HG03060 (cell line): ENCODE results near the gene ZNF765.
"Not testable (repeated sequence)": the region's sequence is repeated elsewhere in the genome, so short reads cannot be mapped to it uniquely, and the experiment has no call there.

ENCODE experiments used
- ATAC-seq: cut with Tn5 transposase; IDR thresholded peaks from one replicate; pipeline ENCODE4 v1.9.1; 2021; ENCODE audit warnings: low read depth, moderate number of reproducible peaks; ENCODE audit not compliant: unreplicated experiment

The ZNF765 gene

GRCh38 chr19:53420520-53421315 lies 25.8 kb downstream of the ZNF765 start:
- ATAC-seq: not testable (repeated sequence)

- ATAC-seq: no peak
These were observed 27.6 kb downstream of the ZNF765 start for GRCh38 chr19:53422551-53422950.

DNA sequence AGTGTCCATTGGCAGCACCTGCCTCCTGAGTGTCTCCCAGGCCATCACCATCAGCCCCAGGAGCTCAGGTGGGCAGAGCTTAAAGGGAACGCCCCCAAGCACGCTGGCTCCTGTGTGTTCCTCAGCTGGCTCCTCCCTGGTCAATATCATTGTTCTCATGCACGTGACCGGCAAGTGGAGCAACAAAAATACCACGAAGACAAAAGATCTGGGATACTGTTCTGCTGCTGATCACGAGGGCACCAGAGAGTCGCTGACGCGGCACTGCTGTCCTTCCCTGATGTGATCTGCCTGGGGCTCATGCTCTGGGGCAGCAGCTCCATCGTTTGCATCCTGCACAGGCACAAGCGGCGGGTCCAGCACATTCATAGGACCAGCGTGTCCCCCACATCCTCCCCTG lies 28.1 kb downstream of the ZNF765 start:
- ATAC-seq: not testable (repeated sequence)

DNA sequence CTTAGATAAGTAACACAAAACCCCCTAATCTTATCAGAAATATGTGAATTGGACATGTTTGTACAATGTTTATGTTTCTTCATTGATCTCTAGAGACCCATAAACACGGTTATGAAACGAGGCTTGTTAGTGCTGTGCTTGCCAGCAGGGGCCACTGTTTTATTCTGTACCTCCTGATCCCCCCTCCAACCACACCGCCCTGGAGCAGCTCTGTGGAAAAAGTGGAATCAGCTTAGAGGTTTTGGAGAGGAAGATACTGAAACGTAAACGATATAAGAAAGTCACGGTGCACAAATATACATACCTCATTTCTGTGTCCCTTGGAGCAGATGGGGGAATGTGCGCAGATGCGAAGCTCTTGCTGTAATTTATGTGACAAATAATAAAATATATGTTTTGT lies 28.7 kb downstream of the ZNF765 start:
- not testable (repeated sequence) for ATAC-seq

DNA sequence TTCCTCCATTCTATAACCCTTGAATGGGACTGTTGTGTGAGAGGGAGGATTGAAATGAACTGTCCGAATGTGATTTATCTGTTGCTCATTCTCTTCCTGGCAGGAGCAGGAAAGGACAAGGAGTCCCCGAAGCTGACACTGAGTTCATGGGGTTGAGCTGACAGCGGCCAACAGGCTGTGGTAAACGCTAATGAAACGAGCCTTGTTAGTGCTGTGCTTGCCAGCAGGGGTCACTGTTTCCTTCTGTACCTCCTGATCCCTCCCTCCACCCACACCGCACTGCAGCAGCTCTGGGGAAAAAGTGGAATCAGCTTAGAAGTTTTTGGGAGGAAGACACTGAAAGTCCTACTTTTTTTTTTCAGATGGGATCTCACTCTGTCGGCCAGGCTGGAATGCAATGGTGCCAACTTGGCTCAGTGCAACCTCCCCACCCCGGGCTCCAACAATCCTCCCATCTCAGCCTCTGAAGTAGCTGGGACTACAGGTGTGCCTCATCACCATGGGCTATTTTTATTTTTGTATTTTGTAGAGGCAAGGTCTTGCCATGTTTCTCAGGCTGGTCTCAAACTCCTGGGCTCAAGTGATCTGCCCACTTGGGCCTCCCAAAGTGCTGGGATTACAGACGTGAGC lies 30.1 kb downstream of the ZNF765 start:
- no peak for ATAC-seq

DNA sequence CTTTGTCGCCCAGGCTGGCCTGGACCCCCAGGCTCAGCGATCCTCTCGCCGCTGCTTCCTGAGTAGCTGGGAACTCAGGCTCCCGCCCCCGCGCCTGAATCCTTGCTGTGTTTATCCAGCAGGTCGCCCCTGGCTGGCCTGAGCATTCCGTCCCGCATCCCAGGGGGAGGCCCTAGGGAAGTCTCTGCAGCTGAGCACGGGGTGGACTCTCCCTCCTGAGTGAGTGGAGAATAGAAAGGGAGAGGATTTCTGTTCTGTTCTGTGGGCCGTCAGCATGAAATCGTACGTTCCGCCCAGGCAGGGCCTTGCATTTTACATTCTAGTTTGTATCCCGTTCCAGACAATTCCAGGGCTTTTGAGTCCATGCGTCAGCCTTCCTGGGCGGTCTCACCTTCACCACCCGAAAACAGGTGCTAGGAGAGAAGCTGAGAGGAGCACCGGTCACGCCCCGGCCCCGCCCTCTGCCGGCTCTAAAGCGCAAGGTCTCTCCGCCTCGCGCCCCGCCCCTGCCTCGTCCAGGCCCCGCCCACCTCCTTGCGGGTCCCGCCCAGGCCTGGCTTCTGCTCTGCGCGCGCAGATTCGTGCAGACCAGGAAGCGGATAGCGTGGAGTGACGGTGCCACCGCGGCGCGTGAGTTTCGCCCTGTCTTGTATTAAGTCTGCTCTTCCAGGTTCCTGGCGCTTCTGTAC lies 36.6 kb downstream of the ZNF765 start, which contains the start of gene ZNF761:
ZNF761 (plus strand) TSS at position 586 of the 689 bp plus-strand sequence. CDS start 15,285 bp downstream, outside the sequence.
- peak; percentile 81 for ATAC-seq

- peak; percentile 10 for ATAC-seq
These were observed 37.2 kb downstream of the ZNF765 start for GRCh38 chr19:53432088-53432661.

GRCh38 chr19:53443809-53444208 lies 48.9 kb downstream of the ZNF765 start:
- not testable (repeated sequence) for ATAC-seq

DNA sequence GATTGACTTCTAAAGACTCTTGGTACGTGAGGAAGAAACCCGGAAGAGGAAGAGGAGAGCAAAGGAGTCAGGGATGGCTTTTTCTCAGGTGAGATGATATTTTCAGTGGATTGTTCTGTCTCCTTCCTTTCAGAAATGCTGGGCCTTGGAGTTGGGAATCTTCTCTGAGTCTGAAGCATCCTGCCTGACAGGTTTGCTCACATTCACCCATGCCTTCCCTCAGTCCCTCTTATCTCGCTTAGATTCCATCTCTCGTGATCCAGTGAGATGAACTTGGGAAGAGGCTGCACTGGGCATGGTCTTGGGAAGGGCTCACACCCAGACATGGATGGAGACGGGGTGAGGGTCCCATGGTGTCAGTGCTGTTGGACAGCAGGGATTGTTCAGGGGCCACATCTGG lies 52.2 kb downstream of the ZNF765 start:
- not testable (repeated sequence) for ATAC-seq

DNA sequence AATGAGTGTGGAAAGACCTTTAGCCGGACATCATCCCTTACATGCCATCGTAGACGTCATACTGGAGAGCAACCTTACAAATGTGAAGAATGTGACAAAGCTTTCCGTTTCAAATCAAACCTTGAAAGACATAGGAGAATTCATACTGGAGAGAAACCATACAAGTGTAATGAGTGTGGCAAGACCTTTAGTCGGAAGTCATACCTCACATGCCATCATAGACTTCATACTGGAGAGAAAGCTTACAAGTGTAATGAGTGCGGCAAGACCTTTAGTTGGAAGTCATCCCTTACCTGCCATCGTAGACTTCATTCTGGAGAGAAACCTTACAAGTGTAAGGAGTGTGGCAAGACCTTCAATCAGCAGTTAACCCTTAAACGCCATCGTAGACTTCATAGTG lies 60.9 kb downstream of the ZNF765 start:
- ATAC-seq: no peak

DNA sequence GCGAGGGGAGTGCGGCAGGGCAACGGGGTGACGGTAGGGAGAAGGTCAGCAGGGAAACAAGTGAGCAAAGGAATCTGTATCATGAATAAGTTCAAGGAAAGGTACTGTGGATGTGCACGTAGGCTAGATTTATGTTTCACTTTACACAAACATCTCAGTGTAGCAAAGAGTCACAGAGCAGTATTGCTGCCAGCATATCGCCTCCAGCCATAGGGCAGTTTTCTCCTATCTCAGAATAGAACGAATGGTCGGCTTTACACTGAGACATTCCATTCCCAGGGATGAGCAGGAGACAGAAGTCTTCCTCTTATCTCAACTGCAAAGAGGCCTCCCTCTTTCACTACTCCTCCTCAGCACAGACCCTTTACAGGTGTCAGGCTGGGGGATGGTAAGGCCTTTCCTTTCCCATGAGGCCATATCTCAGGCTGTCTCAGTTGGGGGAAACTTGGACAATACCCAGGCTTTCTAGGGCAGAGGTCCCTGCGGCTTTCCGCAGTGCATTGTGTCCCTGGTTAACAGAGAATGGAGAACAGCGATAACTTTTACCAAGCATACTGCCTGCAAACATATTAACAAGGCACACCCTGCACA lies 65.3 kb downstream of the ZNF765 start:
- not testable (repeated sequence) for ATAC-seq

DNA sequence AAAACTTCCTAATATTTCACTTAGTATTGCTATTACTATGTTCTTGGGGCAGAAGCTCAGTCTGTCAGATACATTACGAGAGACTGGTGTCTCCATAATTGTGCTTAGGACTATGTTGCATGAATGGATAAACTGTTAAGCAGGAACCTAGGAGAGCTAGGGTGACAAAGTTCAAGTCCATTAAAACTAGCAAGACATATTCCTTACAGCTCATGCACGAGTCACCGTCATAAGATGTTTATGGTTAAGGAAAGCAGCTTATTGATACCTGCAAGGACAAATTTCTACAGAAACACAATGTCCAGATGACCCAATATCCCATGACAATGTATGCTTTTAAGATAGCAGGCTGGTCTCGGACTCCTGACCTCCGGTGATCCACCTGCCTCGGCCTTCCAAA lies 66.9 kb downstream of the ZNF765 start:
- ATAC-seq: no peak

DNA sequence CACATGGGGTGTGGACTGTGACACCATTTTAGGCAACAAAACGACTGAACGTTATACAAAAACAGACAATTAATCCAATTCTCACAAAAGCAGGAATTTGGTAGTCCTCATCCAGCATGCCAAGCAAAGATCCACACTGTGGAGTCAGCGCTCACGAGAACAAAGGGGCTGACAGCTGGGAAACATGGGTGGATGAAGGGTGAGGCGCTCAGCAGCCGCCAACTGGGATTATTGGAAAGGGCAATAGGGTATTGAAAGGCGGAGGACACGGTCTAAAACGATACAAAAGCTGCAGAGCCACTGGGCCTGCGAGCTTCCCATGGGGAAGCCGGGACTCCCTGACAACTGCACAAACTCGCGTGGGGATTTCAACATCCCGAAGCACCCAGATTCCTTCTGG lies 67.9 kb downstream of the ZNF765 start:
- ATAC-seq: no peak

- ATAC-seq: no peak
These were observed 68.3 kb downstream of the ZNF765 start for GRCh38 chr19:53463263-53463662.

GRCh38 chr19:53466726-53467484 lies 72.0 kb downstream of the ZNF765 start:
- no peak for ATAC-seq

DNA sequence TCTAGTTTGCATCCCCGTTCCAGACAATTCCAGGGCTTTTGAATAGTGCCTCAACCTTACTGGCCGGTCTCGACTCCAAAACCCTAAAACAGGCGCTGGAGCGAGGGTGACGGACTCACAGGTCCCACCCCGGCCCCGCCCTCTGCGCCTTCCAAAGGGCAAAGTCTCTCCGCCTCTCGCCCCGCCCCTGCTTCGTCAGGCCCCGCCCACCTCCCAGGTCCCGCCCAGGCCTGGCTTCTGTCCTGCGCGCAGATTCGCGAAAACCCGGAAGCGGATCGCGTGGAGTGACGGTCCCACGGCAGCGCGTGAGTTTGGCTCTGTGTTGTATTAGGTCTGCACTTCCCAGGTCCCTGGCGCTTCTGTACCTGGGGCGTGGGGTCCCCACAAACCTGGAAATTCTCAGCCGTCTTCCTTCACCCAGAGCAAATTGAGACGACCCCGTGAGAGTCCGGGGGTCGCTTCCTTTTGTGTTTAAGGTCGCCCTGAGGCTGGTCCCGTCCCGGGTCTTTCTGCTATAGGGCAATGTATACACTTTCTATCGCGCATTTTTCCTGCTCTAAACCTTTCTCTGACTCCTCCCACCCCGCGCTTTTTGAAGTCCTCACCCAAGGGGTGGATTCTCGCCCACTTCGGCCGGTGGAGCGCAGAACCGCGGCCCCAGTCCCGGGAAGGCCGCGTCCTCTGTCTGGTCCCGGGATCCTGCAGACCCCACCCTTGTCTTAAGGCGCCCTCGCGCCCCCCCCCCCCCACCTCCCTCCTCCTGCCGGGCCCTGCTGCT lies 72.7 kb downstream of the ZNF765 start, which contains the start of gene ZNF813:
ZNF813 (plus strand) TSS at position 249 of the 778 bp plus-strand sequence. CDS start 16,090 bp downstream, outside the sequence.
- ATAC-seq: no peak

GRCh38 chr19:53468628-53469027 lies 73.7 kb downstream of the ZNF765 start:
- ATAC-seq: not testable (repeated sequence)

DNA sequence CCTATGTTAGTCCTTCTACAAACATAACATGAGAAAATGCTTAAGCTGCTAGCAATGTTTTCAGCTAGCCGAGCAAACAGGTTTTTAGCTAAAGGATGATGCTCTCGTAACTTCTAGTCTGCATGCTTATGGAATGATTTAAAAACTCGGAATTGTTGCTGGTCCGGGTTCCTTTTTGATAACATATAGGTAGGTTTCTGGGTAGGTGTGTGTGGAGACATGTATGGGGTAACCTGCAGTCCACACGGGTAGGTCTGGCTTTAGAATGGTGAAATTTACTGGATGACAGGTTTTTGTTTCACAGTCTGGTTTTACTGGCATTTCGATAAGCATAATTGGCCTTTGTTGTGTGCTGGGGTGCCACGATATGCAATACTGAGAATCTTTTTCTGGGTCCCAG lies 77.0 kb downstream of the ZNF765 start:
- ATAC-seq: no peak

- not testable (repeated sequence) for ATAC-seq
These were observed 79.9 kb downstream of the ZNF765 start for GRCh38 chr19:53474832-53475231.
